ENCODE data around the gene CPEB1. TPM values are rescaled to one million over a fixed set of nuclear protein-coding genes. Genes with fewer than 3 reads are reported as not detected.
A peak's percentile ranks its signal among the peaks of the same experiment; 100 is the strongest.

CPEB1 gene
- total and polyA plus RNA-seq, 4 donors: 0.42 to 4.0 (median 2.3) TPM

GRCh38 chr15:82670699-82671098 lies 23.5 kb upstream of the CPEB1 start:
- no peak for TF ChIP-seq CTCF (IDR thresholded peaks at IDR 0.05; ENCODE audit: control extremely low read depth, extremely low read depth)
- no peaks in the 10 kb centered on the region for H3K36me3 ChIP-seq (ENCODE audit: control insufficient read depth in 4 of 4, insufficient read depth in 4 of 4, low read length in 4 of 4)
- no peak overlapping the region for H3K27ac ChIP-seq (ENCODE audit: low read depth in 1 of 2, low read length in 1 of 2)
- no peak overlapping the region for H3K9ac ChIP-seq (ENCODE audit: insufficient read depth in 1 of 2, low read length in 2 of 2)
- ATAC-seq (ENCODE audit: insufficient read depth, low FRiP score) (no peak), DNase-seq (no peak)
- H3K27me3 ChIP-seq (ENCODE audit: control insufficient read depth in 3 of 3, insufficient read depth in 3 of 3, low read length in 2 of 3): peaks cover 0 to 3% (median 0%) of the 10 kb centered on the region in 3 donors
- H3K4me3 ChIP-seq: no peak overlapping the region
- no peaks in the 10 kb centered on the region for H3K4me1 ChIP-seq (ENCODE audit: control insufficient read depth in 5 of 5, insufficient read depth in 5 of 5, low read length in 5 of 5)
- 85 to 90% methylated on average over 4 of the region's 4 CpGs for WGBS, 2 donors
- H3K9me3 ChIP-seq (ENCODE audit: control insufficient read depth in 4 of 4, insufficient read depth in 3 of 4, low read length in 3 of 4): no peaks in the 10 kb centered on the region

- peaks cover 0 to 4% (median 0%) of the 10 kb centered on the region in 4 donors for H3K9me3 ChIP-seq (ENCODE audit: control insufficient read depth in 4 of 4, insufficient read depth in 3 of 4, low read length in 3 of 4)
- no peak overlapping the region for H3K27ac ChIP-seq (ENCODE audit: low read depth in 1 of 2, low read length in 1 of 2)
- 90% methylated on average over 10 of the region's 10 CpGs for WGBS, 2 donors
- H3K27me3 ChIP-seq (ENCODE audit: control insufficient read depth in 3 of 3, insufficient read depth in 3 of 3, low read length in 2 of 3): no peaks in the 10 kb centered on the region
- H3K36me3 ChIP-seq (ENCODE audit: control insufficient read depth in 4 of 4, insufficient read depth in 4 of 4, low read length in 4 of 4): no peaks in the 10 kb centered on the region
- DNase-seq: no peak
- no peak for ATAC-seq (ENCODE audit: insufficient read depth, low FRiP score)
- no peak overlapping the region for H3K9ac ChIP-seq (ENCODE audit: insufficient read depth in 1 of 2, low read length in 2 of 2)
- no peak for TF ChIP-seq CTCF (IDR thresholded peaks at IDR 0.05; ENCODE audit: control extremely low read depth, extremely low read depth)
- no peaks in the 10 kb centered on the region for H3K4me1 ChIP-seq (ENCODE audit: control insufficient read depth in 5 of 5, insufficient read depth in 5 of 5, low read length in 5 of 5)
- H3K4me3 ChIP-seq: no peak overlapping the region
These were observed 19.4 kb upstream of the CPEB1 start for GRCh38 chr15:82666606-82667005.

GRCh38 chr15:82664021-82664420 lies 16.9 kb upstream of the CPEB1 start:
- no peak for DNase-seq
- Histone ChIP-seq H3K9me3 (ENCODE audit: control insufficient read depth in 4 of 4, insufficient read depth in 3 of 4, low read length in 3 of 4) (peaks cover 0 to 6% (median 0%) of the 10 kb centered on the region in 4 donors), H3K27me3 (ENCODE audit: control insufficient read depth in 3 of 3, insufficient read depth in 3 of 3, low read length in 2 of 3) (no peaks in the 10 kb centered on the region), H3K36me3 (ENCODE audit: control insufficient read depth in 4 of 4, insufficient read depth in 4 of 4, low read length in 4 of 4) (no peaks in the 10 kb centered on the region), H3K4me3 (no peak overlapping the region), H3K4me1 (ENCODE audit: control insufficient read depth in 5 of 5, insufficient read depth in 5 of 5, low read length in 5 of 5) (no peaks in the 10 kb centered on the region), H3K27ac (ENCODE audit: low read depth in 1 of 2, low read length in 1 of 2) (no peak overlapping the region), H3K9ac (ENCODE audit: insufficient read depth in 1 of 2, low read length in 2 of 2) (no peak overlapping the region)
- no peak for ATAC-seq (ENCODE audit: insufficient read depth, low FRiP score)
- TF ChIP-seq CTCF (IDR thresholded peaks at IDR 0.05; ENCODE audit: control extremely low read depth, extremely low read depth): no peak
- 86 to 87% methylated on average over 5 of the region's 5 CpGs for WGBS, 2 donors

- Histone ChIP-seq H3K4me1 (ENCODE audit: control insufficient read depth in 5 of 5, insufficient read depth in 5 of 5, low read length in 5 of 5) (no peaks in the 10 kb centered on the region), H3K4me3 (no peak overlapping the region), H3K36me3 (ENCODE audit: control insufficient read depth in 4 of 4, insufficient read depth in 4 of 4, low read length in 4 of 4) (no peaks in the 10 kb centered on the region), H3K9ac (ENCODE audit: insufficient read depth in 1 of 2, low read length in 2 of 2) (no peak overlapping the region), H3K27ac (ENCODE audit: low read depth in 1 of 2, low read length in 1 of 2) (no peak overlapping the region), H3K27me3 (ENCODE audit: control insufficient read depth in 3 of 3, insufficient read depth in 3 of 3, low read length in 2 of 3) (no peaks in the 10 kb centered on the region), H3K9me3 (ENCODE audit: control insufficient read depth in 4 of 4, insufficient read depth in 3 of 4, low read length in 3 of 4) (peaks cover 0 to 6% (median 0%) of the 10 kb centered on the region in 4 donors)
- ATAC-seq (ENCODE audit: insufficient read depth, low FRiP score) (no peak), DNase-seq (peak; percentile 66 to 77 (median 67))
- 7 to 11% methylated on average over 4 of the region's 4 CpGs for WGBS, 2 donors
- TF ChIP-seq CTCF (IDR thresholded peaks at IDR 0.05; ENCODE audit: control extremely low read depth, extremely low read depth): no peak
These were observed 16.0 kb upstream of the CPEB1 start for GRCh38 chr15:82663186-82663600.
